Measurements from ENCODE around the gene GLDN.

Gene GLDN

GRCh38 chr15:51447855-51448621 is 106.6 kb downstream of the GLDN start:
- no peak for DNase-seq

GRCh38 chr15:51448622-51449399 is 107.4 kb downstream of the GLDN start:
- no peak for DNase-seq

GRCh38 chr15:51450001-51450400 is 108.5 kb downstream of the GLDN start:
- DNase-seq = no peak

Measured in NCI-H2171 treated with DMSO at 0.1 percent for 48 hours (cell line).